GM12872 (cell line): ENCODE data around the gene PAQR4.

Experiments used
- CTCF ChIP-seq: IDR thresholded peaks from 3 replicates; pipeline ENCODE4 v1.5.1; 2011; ENCODE audit warnings: low read depth, mild to moderate bottlenecking, low read length, moderate library complexity; ENCODE audit not compliant: insufficient read depth

PAQR4 gene

GRCh38 chr16:2987286-2987685 is 18.1 kb downstream of the PAQR4 start:
- no peak for TF ChIP-seq CTCF

- TF ChIP-seq CTCF: no peak
These were observed 18.7 kb downstream of the PAQR4 start for GRCh38 chr16:2987833-2988232.

GRCh38 chr16:2988590-2989099 is 19.5 kb downstream of the PAQR4 start:
- TF ChIP-seq CTCF: no peak

- TF ChIP-seq CTCF: no peak
These were observed 21.7 kb downstream of the PAQR4 start for GRCh38 chr16:2990891-2991290.

GRCh38 chr16:2991566-2992261 is 22.6 kb downstream of the PAQR4 start:
- TF ChIP-seq CTCF: no peak

- TF ChIP-seq CTCF: no peak
These were observed 23.4 kb downstream of the PAQR4 start for GRCh38 chr16:2992383-2993081.

- no peak for TF ChIP-seq CTCF
These were observed 27.1 kb downstream of the PAQR4 start for GRCh38 chr16:2996298-2996697.
